ENCODE results near the gene CTBP2.
"Not testable (repeated sequence)": the region's sequence is repeated elsewhere in the genome, so short reads cannot be mapped to it uniquely, and the experiment has no call there.

Gene CTBP2

DNA sequence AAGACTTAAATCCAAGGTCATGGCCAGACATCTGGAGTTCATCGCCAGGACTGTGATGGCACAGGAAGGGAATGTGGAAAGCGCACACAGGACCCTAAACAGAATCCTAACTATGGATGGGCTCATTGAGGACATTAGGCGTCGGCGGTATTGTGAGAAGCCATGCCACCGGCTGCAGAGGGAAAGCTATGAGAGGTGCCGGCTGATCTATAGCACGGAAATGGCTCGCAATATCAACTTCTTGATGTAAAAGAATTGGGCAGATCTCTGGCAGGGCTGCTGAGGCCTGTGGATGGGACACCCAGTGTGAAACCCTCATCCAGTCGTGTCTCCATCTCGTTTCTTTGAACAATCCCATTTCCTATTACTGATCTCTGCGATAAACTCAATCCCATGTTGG, 6.3 kb upstream of the CTBP2 start:
- no peaks in the 10 kb centered on the region for H3K27me3 ChIP-seq (ENCODE audit: control insufficient read depth in 2 of 2, insufficient read depth in 2 of 2, low read length in 2 of 2)
- no peak overlapping the region for H3K9ac ChIP-seq (ENCODE audit: low read depth in 1 of 2, low read length in 2 of 2)
- no peaks in the 10 kb centered on the region for H3K36me3 ChIP-seq (ENCODE audit: control insufficient read depth in 2 of 2, insufficient read depth in 2 of 2, low read length in 2 of 2)
- no peaks in the 10 kb centered on the region for H3K9me3 ChIP-seq (ENCODE audit: control insufficient read depth in 2 of 2, low read length in 2 of 2)
- no peak overlapping the region for H3K4me3 ChIP-seq (ENCODE audit: low read length in 2 of 2)
- peaks cover 3 to 4% of the 10 kb centered on the region in 2 donors for H3K4me1 ChIP-seq (ENCODE audit: control insufficient read depth in 2 of 2, insufficient read depth in 2 of 2, low read length in 2 of 2)
- no peak overlapping the region for H3K27ac ChIP-seq (ENCODE audit: low read depth in 2 of 2, low read length in 2 of 2)

- no peak overlapping the region for H3K4me3 ChIP-seq (ENCODE audit: low read length in 2 of 2)
- no peaks in the 10 kb centered on the region for H3K36me3 ChIP-seq (ENCODE audit: control insufficient read depth in 2 of 2, insufficient read depth in 2 of 2, low read length in 2 of 2)
- H3K27me3 ChIP-seq (ENCODE audit: control insufficient read depth in 2 of 2, insufficient read depth in 2 of 2, low read length in 2 of 2), result no peaks in the 10 kb centered on the region
- H3K9ac ChIP-seq (ENCODE audit: low read depth in 1 of 2, low read length in 2 of 2), result no peak overlapping the region
- peaks cover 4% of the 10 kb centered on the region in 2 donors for H3K4me1 ChIP-seq (ENCODE audit: control insufficient read depth in 2 of 2, insufficient read depth in 2 of 2, low read length in 2 of 2)
- no peak overlapping the region for H3K27ac ChIP-seq (ENCODE audit: low read depth in 2 of 2, low read length in 2 of 2)
- H3K9me3 ChIP-seq (ENCODE audit: control insufficient read depth in 2 of 2, low read length in 2 of 2), result no peaks in the 10 kb centered on the region
Measured at GRCh38 chr10:125165584-125166573, 5.5 kb upstream of the CTBP2 start.

- Histone ChIP-seq H3K27me3 (ENCODE audit: control insufficient read depth in 2 of 2, insufficient read depth in 2 of 2, low read length in 2 of 2) (no peaks in the 10 kb centered on the region), H3K27ac (ENCODE audit: low read depth in 2 of 2, low read length in 2 of 2) (no peak overlapping the region), H3K9ac (ENCODE audit: low read depth in 1 of 2, low read length in 2 of 2) (no peak overlapping the region), H3K36me3 (ENCODE audit: control insufficient read depth in 2 of 2, insufficient read depth in 2 of 2, low read length in 2 of 2) (no peaks in the 10 kb centered on the region), H3K4me1 (ENCODE audit: control insufficient read depth in 2 of 2, insufficient read depth in 2 of 2, low read length in 2 of 2) (peaks cover 4% of the 10 kb centered on the region in 2 donors), H3K9me3 (ENCODE audit: control insufficient read depth in 2 of 2, low read length in 2 of 2) (no peaks in the 10 kb centered on the region), H3K4me3 (ENCODE audit: low read length in 2 of 2) (no peak overlapping the region)
Measured at GRCh38 chr10:125164421-125164820, 4.1 kb upstream of the CTBP2 start.

DNA sequence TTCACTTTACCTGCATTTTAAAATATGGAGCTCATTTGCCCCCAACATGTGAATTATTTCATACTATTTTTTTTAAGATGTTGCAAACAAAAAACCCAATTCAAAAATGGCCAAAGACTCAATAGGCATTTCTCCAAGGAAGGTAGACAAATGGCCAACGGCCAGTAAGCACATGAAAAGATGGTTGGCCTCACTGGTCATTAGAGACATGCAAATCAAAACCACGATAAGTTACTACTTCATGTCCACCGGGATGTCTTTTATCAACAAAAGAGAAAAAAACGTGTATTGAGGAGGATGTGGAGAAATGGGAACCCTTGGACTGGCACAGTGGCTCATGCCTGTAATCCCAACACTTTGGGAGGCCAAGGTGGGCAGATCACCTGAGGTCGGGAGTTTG, 3.4 kb upstream of the CTBP2 start:
- Histone ChIP-seq H3K36me3 (ENCODE audit: control insufficient read depth in 2 of 2, insufficient read depth in 2 of 2, low read length in 2 of 2) (no peaks in the 10 kb centered on the region), H3K9ac (ENCODE audit: low read depth in 1 of 2, low read length in 2 of 2) (no peak overlapping the region), H3K9me3 (ENCODE audit: control insufficient read depth in 2 of 2, low read length in 2 of 2) (no peaks in the 10 kb centered on the region), H3K4me3 (ENCODE audit: low read length in 2 of 2) (no peak overlapping the region), H3K27ac (ENCODE audit: low read depth in 2 of 2, low read length in 2 of 2) (no peak overlapping the region), H3K4me1 (ENCODE audit: control insufficient read depth in 2 of 2, insufficient read depth in 2 of 2, low read length in 2 of 2) (peaks cover 4% of the 10 kb centered on the region in 2 donors), H3K27me3 (ENCODE audit: control insufficient read depth in 2 of 2, insufficient read depth in 2 of 2, low read length in 2 of 2) (no peaks in the 10 kb centered on the region)

DNA sequence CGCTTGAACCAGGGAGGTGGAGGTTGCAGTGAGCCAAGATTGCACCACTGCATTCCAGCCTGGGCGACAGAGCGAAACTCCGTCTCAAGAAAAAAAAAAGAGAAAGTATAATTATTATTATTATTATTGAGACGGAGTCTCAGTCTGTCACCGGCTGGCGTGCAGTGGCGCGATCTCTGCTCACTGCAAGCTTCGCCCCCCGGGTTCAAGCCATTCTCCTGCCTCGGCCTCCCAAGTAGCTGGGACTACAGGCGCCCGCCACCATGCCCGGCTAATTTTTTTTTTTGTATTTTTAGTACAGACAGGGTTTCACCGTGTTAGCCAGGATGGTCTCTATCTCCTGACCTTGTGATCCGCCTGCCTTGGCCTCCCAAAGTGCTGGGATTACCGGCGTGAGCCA, 2.9 kb upstream of the CTBP2 start:
- not testable (repeated sequence) for H3K27me3 ChIP-seq (ENCODE audit: control insufficient read depth in 2 of 2, insufficient read depth in 2 of 2, low read length in 2 of 2); H3K4me1 ChIP-seq (ENCODE audit: control insufficient read depth in 2 of 2, insufficient read depth in 2 of 2, low read length in 2 of 2); H3K27ac ChIP-seq (ENCODE audit: low read depth in 2 of 2, low read length in 2 of 2); H3K9me3 ChIP-seq (ENCODE audit: control insufficient read depth in 2 of 2, low read length in 2 of 2); H3K9ac ChIP-seq (ENCODE audit: low read depth in 1 of 2, low read length in 2 of 2); H3K36me3 ChIP-seq (ENCODE audit: control insufficient read depth in 2 of 2, insufficient read depth in 2 of 2, low read length in 2 of 2); H3K4me3 ChIP-seq (ENCODE audit: low read length in 2 of 2)

DNA sequence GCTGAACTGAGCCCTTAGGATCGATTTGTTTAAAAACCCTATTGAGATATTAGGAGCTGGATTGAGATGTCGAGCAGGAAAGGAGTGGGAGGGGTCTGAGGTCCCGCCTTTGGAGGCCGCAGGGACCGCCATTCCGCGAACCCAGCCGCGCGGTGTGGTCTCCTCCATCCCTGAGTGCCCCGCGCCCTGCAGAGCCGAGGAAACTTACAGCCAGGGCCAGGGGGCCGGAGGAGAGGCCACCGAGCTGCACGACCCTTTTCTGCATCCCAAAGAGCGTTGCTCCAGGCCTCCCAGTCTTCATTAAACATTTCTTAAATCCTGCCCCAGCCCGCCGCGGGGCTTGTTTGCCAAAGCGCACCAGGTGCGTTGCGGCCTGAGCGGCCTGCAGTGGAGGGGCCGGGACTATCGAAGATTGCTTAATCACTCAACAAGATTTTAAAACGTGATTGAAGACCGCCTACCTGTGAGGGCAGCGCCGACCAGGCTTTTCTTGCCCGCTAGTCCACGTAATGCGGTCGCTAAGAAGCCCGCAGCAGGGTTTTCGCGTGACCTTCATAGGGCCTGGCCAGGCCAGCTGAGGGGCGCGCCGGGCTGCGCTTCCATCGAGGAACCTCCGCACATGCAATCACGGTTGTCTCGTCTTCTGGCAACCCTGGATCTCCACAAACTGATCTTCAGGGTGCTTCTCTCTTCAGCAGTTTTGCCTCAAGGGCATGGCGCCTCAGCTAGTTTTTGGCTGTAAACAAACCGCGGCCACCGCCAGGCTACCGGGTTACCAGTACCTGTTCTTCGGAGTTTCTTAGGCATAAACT, 2.0 kb upstream of the CTBP2 start:
- H3K9ac ChIP-seq (ENCODE audit: low read depth in 1 of 2, low read length in 2 of 2), result peak overlapping the region; percentile 52 to 78

DNA sequence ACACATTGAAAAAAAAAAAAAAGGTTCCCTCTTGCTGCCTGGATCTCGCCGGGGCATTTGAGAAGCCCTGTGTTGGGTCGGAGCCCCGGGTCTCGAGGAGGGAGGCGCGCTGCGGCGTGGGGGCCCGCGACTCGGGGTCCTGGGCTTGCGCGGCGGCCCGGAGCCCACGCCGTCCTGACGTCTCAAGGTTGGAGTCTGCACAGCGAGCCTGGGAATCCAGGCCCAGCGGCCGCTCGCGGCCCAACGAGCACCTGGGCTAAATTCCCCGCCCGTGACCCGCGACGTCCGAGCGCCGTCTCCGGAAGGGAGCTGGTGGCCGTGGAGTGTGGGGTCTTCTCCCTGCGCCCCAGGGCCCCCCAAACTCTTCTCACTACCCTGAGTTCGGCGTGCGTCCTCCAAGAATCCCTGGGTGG, 1.4 kb upstream of the CTBP2 start:
- Histone ChIP-seq H3K27me3 (ENCODE audit: control insufficient read depth in 2 of 2, insufficient read depth in 2 of 2, low read length in 2 of 2) (no peaks in the 10 kb centered on the region), H3K9ac (ENCODE audit: low read depth in 1 of 2, low read length in 2 of 2) (peak overlapping the region; percentile 52 to 78)

More for the DNA sequence above, 2.0 kb upstream of the CTBP2 start:
- H3K4me1 ChIP-seq (ENCODE audit: control insufficient read depth in 2 of 2, insufficient read depth in 2 of 2, low read length in 2 of 2), result peaks cover 4% of the 10 kb centered on the region in 2 donors
- H3K27ac ChIP-seq (ENCODE audit: low read depth in 2 of 2, low read length in 2 of 2), result peak overlapping the region; percentile 86 to 87
- no peaks in the 10 kb centered on the region for H3K27me3 ChIP-seq (ENCODE audit: control insufficient read depth in 2 of 2, insufficient read depth in 2 of 2, low read length in 2 of 2)
- peak overlapping the region; percentile 69 to 72 for H3K4me3 ChIP-seq (ENCODE audit: low read length in 2 of 2)
- no peaks in the 10 kb centered on the region for H3K36me3 ChIP-seq (ENCODE audit: control insufficient read depth in 2 of 2, insufficient read depth in 2 of 2, low read length in 2 of 2)
- no peaks in the 10 kb centered on the region for H3K9me3 ChIP-seq (ENCODE audit: control insufficient read depth in 2 of 2, low read length in 2 of 2)

DNA sequence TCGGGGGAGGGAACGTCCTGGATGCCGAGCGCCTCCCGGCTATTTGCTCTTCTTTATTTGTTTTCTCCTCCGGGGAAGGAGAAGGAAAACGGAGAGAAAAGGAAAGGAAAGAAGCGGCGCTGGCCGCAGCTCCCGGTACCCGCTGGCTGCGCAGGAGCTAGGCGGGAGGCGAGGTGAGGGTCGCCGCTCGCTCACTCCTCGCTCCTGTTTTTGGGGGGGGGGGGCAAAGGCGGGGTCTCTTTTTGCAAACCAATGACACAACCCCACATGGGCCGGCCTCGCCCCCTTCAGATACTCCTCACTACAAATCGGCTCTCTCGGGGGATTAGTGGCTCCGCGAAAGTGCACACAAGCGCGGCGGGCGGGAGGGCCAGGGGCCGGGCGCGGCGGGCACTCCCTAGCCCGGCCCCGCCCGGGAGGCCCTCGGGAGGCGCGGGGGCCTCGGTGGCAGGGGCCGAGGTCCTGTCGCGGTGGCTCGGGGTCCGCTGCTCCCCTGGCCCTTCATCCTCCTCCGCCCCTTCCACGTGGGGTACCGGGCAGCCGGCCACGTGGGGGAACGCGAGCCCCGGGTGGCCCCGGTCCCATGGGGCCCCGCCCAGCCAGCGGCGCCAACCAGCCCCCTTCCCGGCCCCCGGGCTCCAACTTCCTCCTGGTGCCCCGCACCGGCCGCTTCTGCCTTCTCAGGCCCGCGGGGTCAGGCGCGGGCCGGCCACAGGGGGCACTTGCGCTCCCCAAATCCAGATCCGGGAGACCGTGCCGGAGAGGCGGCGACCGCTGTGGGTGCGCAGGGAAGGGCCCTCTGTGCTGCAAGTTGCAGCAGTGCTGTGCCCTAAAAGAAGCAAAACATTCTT, 718 bp upstream of the CTBP2 start:
- H3K4me3 ChIP-seq (ENCODE audit: low read length in 2 of 2), result peak overlapping the region; percentile 69 to 72
- H3K27ac ChIP-seq (ENCODE audit: low read depth in 2 of 2, low read length in 2 of 2), result peak overlapping the region; percentile 86 to 87
- no peaks in the 10 kb centered on the region for H3K27me3 ChIP-seq (ENCODE audit: control insufficient read depth in 2 of 2, insufficient read depth in 2 of 2, low read length in 2 of 2)
- H3K9ac ChIP-seq (ENCODE audit: low read depth in 1 of 2, low read length in 2 of 2), result peak overlapping the region; percentile 52 to 78
- no peaks in the 10 kb centered on the region for H3K36me3 ChIP-seq (ENCODE audit: control insufficient read depth in 2 of 2, insufficient read depth in 2 of 2, low read length in 2 of 2)
- H3K9me3 ChIP-seq (ENCODE audit: control insufficient read depth in 2 of 2, low read length in 2 of 2), result no peaks in the 10 kb centered on the region
- H3K4me1 ChIP-seq (ENCODE audit: control insufficient read depth in 2 of 2, insufficient read depth in 2 of 2, low read length in 2 of 2), result peaks cover 7 to 14% of the 10 kb centered on the region in 2 donors

More for the DNA sequence above, 1.4 kb upstream of the CTBP2 start:
- peak overlapping the region; percentile 69 to 72 for H3K4me3 ChIP-seq (ENCODE audit: low read length in 2 of 2)
- H3K36me3 ChIP-seq (ENCODE audit: control insufficient read depth in 2 of 2, insufficient read depth in 2 of 2, low read length in 2 of 2), result no peaks in the 10 kb centered on the region
- no peaks in the 10 kb centered on the region for H3K9me3 ChIP-seq (ENCODE audit: control insufficient read depth in 2 of 2, low read length in 2 of 2)
- H3K27ac ChIP-seq (ENCODE audit: low read depth in 2 of 2, low read length in 2 of 2), result peak overlapping the region; percentile 86 to 87
- peaks cover 4 to 8% of the 10 kb centered on the region in 2 donors for H3K4me1 ChIP-seq (ENCODE audit: control insufficient read depth in 2 of 2, insufficient read depth in 2 of 2, low read length in 2 of 2)

- Histone ChIP-seq H3K36me3 (ENCODE audit: control insufficient read depth in 2 of 2, insufficient read depth in 2 of 2, low read length in 2 of 2) (no peaks in the 10 kb centered on the region), H3K27ac (ENCODE audit: low read depth in 2 of 2, low read length in 2 of 2) (peak overlapping the region; percentile 92 to 97), H3K4me3 (ENCODE audit: low read length in 2 of 2) (peak overlapping the region; percentile 61 to 78), H3K27me3 (ENCODE audit: control insufficient read depth in 2 of 2, insufficient read depth in 2 of 2, low read length in 2 of 2) (no peaks in the 10 kb centered on the region), H3K9me3 (ENCODE audit: control insufficient read depth in 2 of 2, low read length in 2 of 2) (no peaks in the 10 kb centered on the region), H3K4me1 (ENCODE audit: control insufficient read depth in 2 of 2, insufficient read depth in 2 of 2, low read length in 2 of 2) (peaks cover 17 to 29% of the 10 kb centered on the region in 2 donors), H3K9ac (ENCODE audit: low read depth in 1 of 2, low read length in 2 of 2) (peak overlapping the region; percentile 60 to 81)
Measured at GRCh38 chr10:125159486-125159931, 854 bp downstream of the CTBP2 start.

All from mucosa of rectum (tissue), 2 donors.